ENCODE results near the gene CD80. TPM values are rescaled to one million over a fixed set of nuclear protein-coding genes. Genes with fewer than 3 reads are reported as not detected.

The CD80 gene
- total and polyA plus RNA-seq, 2 donors (not counting 1 experiment from before 2014, with no cell fraction given) = under 0.01 TPM; not detected in 1

DNA sequence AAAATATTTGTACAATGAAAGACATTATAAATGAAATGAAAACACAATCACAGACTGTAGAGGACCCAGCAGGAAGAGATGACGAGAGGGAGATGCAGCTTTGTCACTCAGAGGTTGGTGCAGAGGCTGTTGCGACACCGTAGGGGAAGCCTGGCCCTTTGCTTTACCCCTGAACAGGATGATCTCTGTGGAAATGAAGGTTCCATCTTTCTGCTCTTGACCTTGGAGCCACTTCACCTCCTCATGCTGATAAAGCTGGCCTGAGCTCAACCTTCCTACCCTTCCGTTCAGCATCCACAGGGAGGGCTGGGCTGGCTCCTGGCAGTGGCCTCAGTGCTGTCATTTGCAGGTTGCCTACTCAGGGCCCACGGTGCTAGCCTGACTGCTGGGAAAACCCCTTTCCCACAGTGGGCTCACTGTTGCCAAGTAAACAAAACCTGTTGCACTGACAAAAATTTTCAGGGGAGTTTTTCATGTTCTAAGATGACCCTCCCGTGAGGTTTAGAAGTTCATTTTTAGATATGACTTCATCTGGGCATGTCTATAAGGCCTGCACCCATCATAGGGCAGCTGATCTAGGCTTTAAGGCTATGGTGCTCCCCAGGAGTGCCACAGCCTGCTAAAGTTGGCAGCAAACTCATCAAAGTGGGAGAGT is 3.0 kb upstream of the CD80 start:
- no peak overlapping the region for H3K27ac ChIP-seq (ENCODE audit: insufficient read depth, low read length)
- H3K36me3 ChIP-seq (ENCODE audit: control insufficient read depth, insufficient read depth, low read length) = no peaks in the 10 kb centered on the region
- no peaks in the 10 kb centered on the region for H3K9me3 ChIP-seq (ENCODE audit: control insufficient read depth, insufficient read depth, low read depth, low read length)
- no peaks in the 10 kb centered on the region for H3K79me2 ChIP-seq (ENCODE audit: control insufficient read depth, insufficient read depth, low read length)
- no peak overlapping the region for H3K4me2 ChIP-seq (ENCODE audit: extremely low read depth, insufficient read depth, low read length)
- DNase-seq (ENCODE audit: low read depth in 2 of 2) = no peak
- no peak overlapping the region for H2AFZ ChIP-seq (ENCODE audit: low read length)
- no peak overlapping the region for H3K9ac ChIP-seq (ENCODE audit: insufficient read depth, low read length)
- H4K20me1 ChIP-seq (ENCODE audit: control insufficient read depth, extremely low read depth, insufficient read depth, low read length) = no peaks in the 10 kb centered on the region
- H3K27me3 ChIP-seq (ENCODE audit: control insufficient read depth, insufficient read depth, low read length) = peaks cover 2% of the 10 kb centered on the region
- TF ChIP-seq, protein P1, sequence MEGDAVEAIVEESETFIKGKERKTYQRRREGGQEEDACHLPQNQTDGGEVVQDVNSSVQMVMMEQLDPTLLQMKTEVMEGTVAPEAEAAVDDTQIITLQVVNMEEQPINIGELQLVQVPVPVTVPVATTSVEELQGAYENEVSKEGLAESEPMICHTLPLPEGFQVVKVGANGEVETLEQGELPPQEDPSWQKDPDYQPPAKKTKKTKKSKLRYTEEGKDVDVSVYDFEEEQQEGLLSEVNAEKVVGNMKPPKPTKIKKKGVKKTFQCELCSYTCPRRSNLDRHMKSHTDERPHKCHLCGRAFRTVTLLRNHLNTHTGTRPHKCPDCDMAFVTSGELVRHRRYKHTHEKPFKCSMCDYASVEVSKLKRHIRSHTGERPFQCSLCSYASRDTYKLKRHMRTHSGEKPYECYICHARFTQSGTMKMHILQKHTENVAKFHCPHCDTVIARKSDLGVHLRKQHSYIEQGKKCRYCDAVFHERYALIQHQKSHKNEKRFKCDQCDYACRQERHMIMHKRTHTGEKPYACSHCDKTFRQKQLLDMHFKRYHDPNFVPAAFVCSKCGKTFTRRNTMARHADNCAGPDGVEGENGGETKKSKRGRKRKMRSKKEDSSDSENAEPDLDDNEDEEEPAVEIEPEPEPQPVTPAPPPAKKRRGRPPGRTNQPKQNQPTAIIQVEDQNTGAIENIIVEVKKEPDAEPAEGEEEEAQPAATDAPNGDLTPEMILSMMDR (conservative IDR thresholded peaks at IDR 0.05 in 1 of 2, IDR thresholded peaks at IDR 0.05 in 1 of 2; ENCODE audit: low read depth in 1 of 2, low read length in 2 of 2) = no peak
- no peak for TF ChIP-seq EZH2 (IDR thresholded peaks at IDR 0.05; ENCODE audit: low read length, missing control alignments)
- H3K4me1 ChIP-seq (ENCODE audit: control insufficient read depth, extremely low read depth, insufficient read depth, low read length) = no peaks in the 10 kb centered on the region
- H3K4me3 ChIP-seq (replicated peaks in 1 of 4; ENCODE audit: control extremely low read depth in 1 of 4, insufficient read depth in 1 of 4, low read depth in 3 of 4, low read length in 4 of 4) = no peak overlapping the region

DNA sequence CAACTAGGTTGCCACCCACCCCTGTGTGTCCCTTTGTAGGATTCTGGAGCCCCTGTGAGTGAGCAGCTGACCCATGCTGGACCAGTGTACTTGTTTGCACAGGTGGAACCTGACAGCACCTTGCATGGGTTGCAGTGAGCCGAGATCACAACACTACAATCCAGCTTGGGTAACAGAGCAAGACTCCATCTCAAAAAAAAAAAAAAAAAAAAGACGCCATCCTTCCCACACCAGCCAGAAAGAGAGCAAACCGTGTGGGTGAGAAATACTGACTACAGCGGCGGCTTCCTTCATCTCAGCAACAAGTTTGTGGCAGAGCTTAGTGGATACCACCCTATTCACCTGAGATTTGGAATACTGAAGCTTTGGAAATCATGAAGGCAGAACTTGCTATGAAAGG is 746 bp upstream of the CD80 start:
- H3K4me3 ChIP-seq (replicated peaks in 1 of 4; ENCODE audit: control extremely low read depth in 1 of 4, insufficient read depth in 1 of 4, low read depth in 3 of 4, low read length in 4 of 4) = no peak overlapping the region
- TF ChIP-seq, protein P1 (conservative IDR thresholded peaks at IDR 0.05 in 1 of 2, IDR thresholded peaks at IDR 0.05 in 1 of 2; ENCODE audit: low read depth in 1 of 2, low read length in 2 of 2) = no peak
- TF ChIP-seq EZH2 (IDR thresholded peaks at IDR 0.05; ENCODE audit: low read length, missing control alignments) = no peak
- H3K27me3 ChIP-seq (ENCODE audit: control insufficient read depth, insufficient read depth, low read length) = peaks cover 5% of the 10 kb centered on the region
- no peak overlapping the region for H3K4me2 ChIP-seq (ENCODE audit: extremely low read depth, insufficient read depth, low read length)
- no peaks in the 10 kb centered on the region for H4K20me1 ChIP-seq (ENCODE audit: control insufficient read depth, extremely low read depth, insufficient read depth, low read length)
- H3K79me2 ChIP-seq (ENCODE audit: control insufficient read depth, insufficient read depth, low read length) = no peaks in the 10 kb centered on the region
- no peak overlapping the region for H3K27ac ChIP-seq (ENCODE audit: insufficient read depth, low read length)
- DNase-seq (ENCODE audit: low read depth in 2 of 2) = no peak
- no peaks in the 10 kb centered on the region for H3K36me3 ChIP-seq (ENCODE audit: control insufficient read depth, insufficient read depth, low read length)
- no peak overlapping the region for H2AFZ ChIP-seq (ENCODE audit: low read length)
- H3K9ac ChIP-seq (ENCODE audit: insufficient read depth, low read length) = no peak overlapping the region
- no peaks in the 10 kb centered on the region for H3K9me3 ChIP-seq (ENCODE audit: control insufficient read depth, insufficient read depth, low read depth, low read length)
- H3K4me1 ChIP-seq (ENCODE audit: control insufficient read depth, extremely low read depth, insufficient read depth, low read length) = no peaks in the 10 kb centered on the region

DNA sequence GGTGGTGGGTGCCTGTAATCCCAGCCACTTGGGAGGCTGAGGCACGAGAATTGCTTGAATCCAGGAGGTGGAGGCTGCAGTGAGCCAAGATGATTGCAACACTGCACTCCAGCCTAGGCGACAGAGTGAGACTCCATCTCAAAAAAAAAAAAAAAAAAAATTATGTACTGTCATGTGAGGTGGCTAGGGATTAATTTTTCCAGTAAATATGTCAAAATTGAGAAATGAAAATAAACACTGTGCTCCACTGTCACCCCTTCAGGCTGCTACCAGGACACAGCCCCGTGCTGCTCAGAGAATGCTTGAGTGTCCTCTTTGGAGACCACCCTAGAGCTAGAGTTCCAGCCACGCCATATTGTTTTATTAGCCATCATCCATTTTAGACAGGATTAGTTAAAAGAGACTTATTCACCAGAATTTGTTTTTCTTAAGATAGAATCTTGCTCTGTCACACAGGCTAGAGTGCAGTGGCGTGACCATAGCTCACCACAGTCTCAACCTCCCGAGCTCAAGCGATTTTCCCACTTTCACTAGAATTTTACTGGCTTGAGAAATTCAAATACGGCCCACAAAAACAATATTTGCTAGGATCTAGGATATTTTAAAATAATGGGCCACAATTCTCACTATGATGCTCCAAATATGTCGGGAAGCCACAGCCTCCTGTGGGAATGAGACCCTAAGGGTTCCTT is 642 bp downstream of the CD80 start:
- H3K9me3 ChIP-seq (ENCODE audit: control insufficient read depth, insufficient read depth, low read depth, low read length) = no peaks in the 10 kb centered on the region
- H3K79me2 ChIP-seq (ENCODE audit: control insufficient read depth, insufficient read depth, low read length) = no peaks in the 10 kb centered on the region
- H4K20me1 ChIP-seq (ENCODE audit: control insufficient read depth, extremely low read depth, insufficient read depth, low read length) = no peaks in the 10 kb centered on the region
- no peak for DNase-seq (ENCODE audit: low read depth in 2 of 2)
- no peak overlapping the region for H3K4me3 ChIP-seq (replicated peaks in 1 of 4; ENCODE audit: control extremely low read depth in 1 of 4, insufficient read depth in 1 of 4, low read depth in 3 of 4, low read length in 4 of 4)
- H3K27ac ChIP-seq (ENCODE audit: insufficient read depth, low read length) = no peak overlapping the region
- peaks cover 5% of the 10 kb centered on the region for H3K27me3 ChIP-seq (ENCODE audit: control insufficient read depth, insufficient read depth, low read length)
- H3K9ac ChIP-seq (ENCODE audit: insufficient read depth, low read length) = no peak overlapping the region
- H2AFZ ChIP-seq (ENCODE audit: low read length) = no peak overlapping the region
- TF ChIP-seq, protein P1 (conservative IDR thresholded peaks at IDR 0.05 in 1 of 2, IDR thresholded peaks at IDR 0.05 in 1 of 2; ENCODE audit: low read depth in 1 of 2, low read length in 2 of 2) = no peak
- no peak for TF ChIP-seq EZH2 (IDR thresholded peaks at IDR 0.05; ENCODE audit: low read length, missing control alignments)
- no peaks in the 10 kb centered on the region for H3K36me3 ChIP-seq (ENCODE audit: control insufficient read depth, insufficient read depth, low read length)
- no peaks in the 10 kb centered on the region for H3K4me1 ChIP-seq (ENCODE audit: control insufficient read depth, extremely low read depth, insufficient read depth, low read length)
- no peak overlapping the region for H3K4me2 ChIP-seq (ENCODE audit: extremely low read depth, insufficient read depth, low read length)

Measured in fibroblast of lung (primary cell).